Fibroblast of lung (primary cell): ENCODE results near the gene CATSPERZ. TPM values are rescaled to one million over a fixed set of nuclear protein-coding genes. Genes with fewer than 3 reads are reported as not detected.

Source experiments
- DNase-seq, 2 donors: peaks; one replicate each; pipeline versions ENCODE4 v3.0.0 to v3.0.0-alpha.2; 2010; ENCODE audit warnings: low read depth in 2 of 2
- H2AFZ ChIP-seq: 2 replicates; pipeline ENCODE4 v1.5.1; 2012; ENCODE audit warnings: low read length, control low read depth, inconsistent platforms
- H3K27ac ChIP-seq: 2 replicates; pipeline ENCODE4 v1.5.1; 2011; ENCODE audit warnings: low read length, control low read depth; ENCODE audit not compliant: insufficient read depth
- H3K27me3 ChIP-seq: 2 replicates; pipeline ENCODE4 v1.5.1; 2011; ENCODE audit warnings: mild to moderate bottlenecking, low read length; ENCODE audit not compliant: control insufficient read depth, insufficient read depth
- H3K36me3 ChIP-seq: 2 replicates; pipeline ENCODE4 v1.5.1; 2011; ENCODE audit warnings: low read length; ENCODE audit not compliant: control insufficient read depth, insufficient read depth
- H3K4me1 ChIP-seq: 2 replicates; pipeline ENCODE4 v1.5.1; 2011; ENCODE audit warnings: low read length; ENCODE audit not compliant: control insufficient read depth, insufficient read depth; ENCODE audit errors: extremely low read depth
- H3K4me2 ChIP-seq: 2 replicates; pipeline ENCODE4 v1.5.1; 2011; ENCODE audit warnings: low read length, control low read depth; ENCODE audit not compliant: insufficient read depth; ENCODE audit errors: extremely low read depth
- H3K4me3 ChIP-seq, 4 experiments: fragments of 200-600 bp in 1 of 4; sonication (generic) in 1 of 4; replicated peaks in 1 of 4; 2 replicates each; pipeline ENCODE4 v1.5.1; 2011 to 2016; ENCODE audit warnings: low read length in 4 of 4, low read depth in 3 of 4, mild to moderate bottlenecking in 3 of 4, control low read depth in 2 of 4, inconsistent platforms in 1 of 4, mixed read lengths in 1 of 4; ENCODE audit not compliant: insufficient read depth in 1 of 4; ENCODE audit errors: control extremely low read depth in 1 of 4
- H3K79me2 ChIP-seq: 2 replicates; pipeline ENCODE4 v1.5.1; 2012; ENCODE audit warnings: mild to moderate bottlenecking, low read length, inconsistent platforms; ENCODE audit not compliant: control insufficient read depth, insufficient read depth
- H3K9ac ChIP-seq: 2 replicates; pipeline ENCODE4 v1.5.1; 2011; ENCODE audit warnings: mild to moderate bottlenecking, low read length, control low read depth; ENCODE audit not compliant: insufficient read depth
- H3K9me3 ChIP-seq: 2 replicates; pipeline ENCODE4 v1.5.1; 2012; ENCODE audit warnings: low read depth, low read length; ENCODE audit not compliant: control insufficient read depth, insufficient read depth
- H4K20me1 ChIP-seq: 2 replicates; pipeline ENCODE4 v1.5.1; 2011; ENCODE audit warnings: low read length; ENCODE audit not compliant: control insufficient read depth, insufficient read depth; ENCODE audit errors: extremely low read depth
- EZH2 ChIP-seq: IDR thresholded peaks from 2 replicates; pipeline ENCODE4 v1.5.1; 2012; ENCODE audit warnings: low read length, control low read depth, mild to moderate bottlenecking; ENCODE audit errors: missing control alignments
- polyA plus RNA-seq, 2 donors: library from polyadenylated mRNA; depleted of rRNA in 1 of 2; stranded (reverse) in 1 of 2; unstranded in 1 of 2; fragments of >200 nt; gene quantifications; 2 replicates each; pipeline ENCODE4 v1.2.1, GENCODE V29; 2011 to 2012; ENCODE audit warnings: missing spikeins in 1 of 2
- total RNA-seq: library from RNA; depleted of rRNA; stranded (reverse); fragments of >200 nt; gene quantifications from 2 replicates; pipeline ENCODE4 v1.2.1, GENCODE V29; 2014
- TF ChIP-seq, protein P1 (sequence below), 2 donors: IDR thresholded peaks in 1 of 2; conservative IDR thresholded peaks in 1 of 2; 1 replicate in 1 of 2; 2 replicates in 1 of 2; pipeline ENCODE4 v1.5.1; 2011 to 2012; ENCODE audit warnings: low read length in 2 of 2, control low read depth in 1 of 2, inconsistent platforms in 1 of 2, low read depth in 1 of 2, mild to moderate bottlenecking in 1 of 2

CATSPERZ gene
- total and polyA plus RNA-seq, 2 donors (not counting 1 experiment from before 2014, with no cell fraction given): 0.33 TPM; not detected in 1

GRCh38 chr11:64288353-64288750 is 11.8 kb upstream of the CATSPERZ start:
- H2AFZ ChIP-seq: no peak overlapping the region
- TF ChIP-seq EZH2: no peak
- TF ChIP-seq, protein P1, sequence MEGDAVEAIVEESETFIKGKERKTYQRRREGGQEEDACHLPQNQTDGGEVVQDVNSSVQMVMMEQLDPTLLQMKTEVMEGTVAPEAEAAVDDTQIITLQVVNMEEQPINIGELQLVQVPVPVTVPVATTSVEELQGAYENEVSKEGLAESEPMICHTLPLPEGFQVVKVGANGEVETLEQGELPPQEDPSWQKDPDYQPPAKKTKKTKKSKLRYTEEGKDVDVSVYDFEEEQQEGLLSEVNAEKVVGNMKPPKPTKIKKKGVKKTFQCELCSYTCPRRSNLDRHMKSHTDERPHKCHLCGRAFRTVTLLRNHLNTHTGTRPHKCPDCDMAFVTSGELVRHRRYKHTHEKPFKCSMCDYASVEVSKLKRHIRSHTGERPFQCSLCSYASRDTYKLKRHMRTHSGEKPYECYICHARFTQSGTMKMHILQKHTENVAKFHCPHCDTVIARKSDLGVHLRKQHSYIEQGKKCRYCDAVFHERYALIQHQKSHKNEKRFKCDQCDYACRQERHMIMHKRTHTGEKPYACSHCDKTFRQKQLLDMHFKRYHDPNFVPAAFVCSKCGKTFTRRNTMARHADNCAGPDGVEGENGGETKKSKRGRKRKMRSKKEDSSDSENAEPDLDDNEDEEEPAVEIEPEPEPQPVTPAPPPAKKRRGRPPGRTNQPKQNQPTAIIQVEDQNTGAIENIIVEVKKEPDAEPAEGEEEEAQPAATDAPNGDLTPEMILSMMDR (conservative IDR thresholded peaks at IDR 0.05 in 1 of 2, IDR thresholded peaks at IDR 0.05 in 1 of 2; ENCODE audit: low read depth in 1 of 2, low read length in 2 of 2): no peak
- no peaks in the 10 kb centered on the region for H3K36me3 ChIP-seq
- peaks cover 3% of the 10 kb centered on the region for H3K79me2 ChIP-seq
- no peaks in the 10 kb centered on the region for H4K20me1 ChIP-seq
- H3K27ac ChIP-seq: no peak overlapping the region
- no peak overlapping the region for H3K9ac ChIP-seq
- H3K4me1 ChIP-seq: peaks cover 7% of the 10 kb centered on the region
- no peak overlapping the region for H3K4me3 ChIP-seq
- DNase-seq: no peak
- H3K4me2 ChIP-seq: no peak overlapping the region
- H3K9me3 ChIP-seq: no peaks in the 10 kb centered on the region
- peaks cover 25% of the 10 kb centered on the region for H3K27me3 ChIP-seq

DNA sequence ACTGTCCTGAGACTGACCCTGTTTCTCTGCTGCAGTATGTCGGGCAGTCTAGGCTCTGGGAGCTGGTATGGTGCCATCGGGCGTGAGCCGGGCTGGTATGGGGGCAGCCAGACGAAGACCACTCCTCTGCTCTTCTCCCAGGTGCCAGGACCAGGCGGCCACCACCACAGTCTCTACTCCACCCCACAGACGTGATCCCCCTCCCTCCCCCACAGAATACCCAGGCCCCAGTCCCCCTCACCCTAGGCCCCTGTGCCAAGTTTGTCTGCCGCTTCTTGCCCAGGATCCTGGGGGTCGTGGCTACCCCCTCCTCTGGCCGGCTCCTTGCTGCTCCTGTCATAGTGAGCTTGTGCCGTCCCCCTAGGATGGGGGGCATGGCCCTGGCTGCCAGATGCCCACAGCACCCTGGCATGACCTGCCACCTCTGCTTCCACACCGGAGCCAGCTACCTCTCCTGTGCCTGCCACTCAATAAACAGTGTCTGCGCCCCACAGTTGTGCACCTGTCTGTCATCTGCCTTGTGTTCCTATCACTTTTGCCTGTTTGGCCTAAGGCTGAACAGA is 11.1 kb upstream of the CATSPERZ start:
- Histone ChIP-seq H3K9me3 (no peaks in the 10 kb centered on the region), H4K20me1 (no peaks in the 10 kb centered on the region), H3K27ac (no peak overlapping the region), H3K9ac (no peak overlapping the region), H3K27me3 (peaks cover 30% of the 10 kb centered on the region), H3K4me3 (no peak overlapping the region), H3K4me1 (peaks cover 7% of the 10 kb centered on the region), H3K79me2 (peaks cover 2% of the 10 kb centered on the region), H2AFZ (no peak overlapping the region), H3K36me3 (no peaks in the 10 kb centered on the region), H3K4me2 (no peak overlapping the region)
- no peak for TF ChIP-seq EZH2
- TF ChIP-seq, protein P1 (conservative IDR thresholded peaks at IDR 0.05 in 1 of 2, IDR thresholded peaks at IDR 0.05 in 1 of 2; ENCODE audit: low read depth in 1 of 2, low read length in 2 of 2): no peak
- no peak for DNase-seq

- no peaks in the 10 kb centered on the region for H3K79me2 ChIP-seq
- no peaks in the 10 kb centered on the region for H4K20me1 ChIP-seq
- no peak overlapping the region for H2AFZ ChIP-seq
- TF ChIP-seq EZH2: peak; percentile 65
- TF ChIP-seq, protein P1 (conservative IDR thresholded peaks at IDR 0.05 in 1 of 2, IDR thresholded peaks at IDR 0.05 in 1 of 2; ENCODE audit: low read depth in 1 of 2, low read length in 2 of 2): no peak
- H3K4me3 ChIP-seq: no peak overlapping the region
- H3K27ac ChIP-seq: no peak overlapping the region
- no peaks in the 10 kb centered on the region for H3K36me3 ChIP-seq
- DNase-seq: no peak
- H3K4me2 ChIP-seq: no peak overlapping the region
- H3K9ac ChIP-seq: no peak overlapping the region
- H3K9me3 ChIP-seq: no peaks in the 10 kb centered on the region
- peaks cover 7% of the 10 kb centered on the region for H3K4me1 ChIP-seq
- peaks cover 38% of the 10 kb centered on the region for H3K27me3 ChIP-seq
These were observed 9.6 kb upstream of the CATSPERZ start for GRCh38 chr11:64290352-64291261.
